GM12878 (cell line): ENCODE measurements around the gene CCRL2. TPM values are rescaled to one million over a fixed set of nuclear protein-coding genes. Genes with fewer than 3 reads are reported as not detected.

Source experiments
- ATAC-seq: fragments of 200-7000 bp; cut with Tn5 transposase; 3 replicates; pipeline ENCODE4 v1.9.1; 2020; ENCODE audit warnings: mild to moderate bottlenecking, moderate library complexity
- BruUV-seq: library from RNA; stranded (reverse); fragments of 400-500 nt; replicated peaks from 2 replicates; lab custom pipeline; 2021; lab: Mats Ljungman, UMichigan
- CTCF ChIA-PET: fragments of 300-600 bp; sonication (Branson Sonifier 250); formaldehyde crosslinking; extraction: SDS; loops from one replicate; lab custom pipeline; 2021; ENCODE audit warnings: inconsistent platforms; lab: Yijun Ruan, JAX
- POLR2A ChIA-PET: fragments of 350-600 bp; formaldehyde crosslinking; extraction: SDS; loops from one replicate; lab custom pipeline; 2021; ENCODE audit warnings: inconsistent platforms; lab: Charles Lee
- RAD21 ChIA-PET: fragments of 300-600 bp; sonication (Branson Sonifier 250); formaldehyde crosslinking; loops from one replicate; lab custom pipeline; 2023; ENCODE audit warnings: antibody characterized with exemption; ENCODE audit not compliant: unreplicated experiment; lab: Charles Lee
- SMC1A ChIA-PET: fragments of 300-600 bp; sonication (Branson Sonifier 250); formaldehyde crosslinking; loops from one replicate; lab custom pipeline; 2023; ENCODE audit not compliant: unreplicated experiment, uncharacterized antibody; lab: Charles Lee
- DNase-seq: peaks from one replicate; pipeline ENCODE4 v3.0.0-alpha.2; 2011; ENCODE audit warnings: low read depth, low spot score
- FAIRE-seq: peaks from 3 replicates; lab custom pipeline; 2011; peaks lifted over from hg19 to GRCh38; lab: Jason Lieb, UNC
- H2AFZ ChIP-seq: 2 replicates; pipeline ENCODE4 v1.6.0; 2011; ENCODE audit warnings: low read depth, low read length, control low read depth; ENCODE audit not compliant: control insufficient read depth
- H3K27ac ChIP-seq: 2 replicates; pipeline ENCODE4 v1.5.1; 2011; ENCODE audit warnings: control low read depth; ENCODE audit not compliant: control insufficient read depth, insufficient read depth
- H3K27me3 ChIP-seq, 2 experiments: replicated peaks in 1 of 2; 2 replicates each; pipeline versions ENCODE4 v1.6.0 to v1.6.1; 2011; ENCODE audit warnings: low read length in 1 of 2; ENCODE audit not compliant: control insufficient read depth in 2 of 2, insufficient read depth in 2 of 2
- H3K36me3 ChIP-seq, 2 experiments: 2 replicates each; pipeline ENCODE4 v1.5.1; 2011; ENCODE audit warnings: low read length in 1 of 2; ENCODE audit not compliant: control insufficient read depth in 2 of 2, insufficient read depth in 2 of 2
- H3K4me1 ChIP-seq: 2 replicates; pipeline ENCODE4 v1.6.1; 2011; ENCODE audit warnings: mild to moderate bottlenecking, low read length, moderate library complexity, mixed read lengths; ENCODE audit not compliant: control insufficient read depth, insufficient read depth
- H3K4me2 ChIP-seq: 2 replicates; pipeline ENCODE4 v1.6.0; 2011; ENCODE audit warnings: control low read depth; ENCODE audit not compliant: control insufficient read depth, insufficient read depth
- H3K4me3 ChIP-seq: fragments of 200-600 bp; sonication (generic); 2 replicates; pipeline ENCODE4 v1.5.1; 2016
- H3K79me2 ChIP-seq: 2 replicates; pipeline ENCODE4 v1.6.0; 2011; ENCODE audit warnings: low read length; ENCODE audit not compliant: control insufficient read depth, insufficient read depth
- H3K9ac ChIP-seq: 2 replicates; pipeline ENCODE4 v1.8.0; 2011; ENCODE audit warnings: low read length, control low read depth, mixed read lengths; ENCODE audit not compliant: control insufficient read depth, insufficient read depth
- H3K9me3 ChIP-seq: replicated peaks from 3 replicates; pipeline ENCODE4 v1.5.1; 2011; ENCODE audit warnings: mild to moderate bottlenecking, low read length; ENCODE audit not compliant: control insufficient read depth, insufficient read depth
- H4K20me1 ChIP-seq: 2 replicates; pipeline ENCODE4 v1.6.0; 2011; ENCODE audit not compliant: control insufficient read depth, insufficient read depth
- BCL11A ChIP-seq: IDR thresholded peaks from 2 replicates; pipeline ENCODE4 v1.6.1; 2011; ENCODE audit warnings: low read depth, low read length
- CREB1 ChIP-seq: IDR thresholded peaks from 2 replicates; pipeline ENCODE4 v1.6.1; 2012; ENCODE audit warnings: low read depth, mild to moderate bottlenecking, inconsistent platforms
- FOXM1 ChIP-seq: IDR thresholded peaks from 2 replicates; pipeline ENCODE4 v1.6.1; 2012; ENCODE audit warnings: low read depth, mild to moderate bottlenecking, inconsistent platforms, low read length, moderate library complexity
- IKZF1 ChIP-seq: fragments of 450-650 bp; conservative IDR thresholded peaks from 2 replicates; pipeline ENCODE4 v1.6.1; 2017; ENCODE audit warnings: antibody characterized with exemption, mild to moderate bottlenecking
- JUND ChIP-seq: IDR thresholded peaks from 2 replicates; pipeline ENCODE4 v1.6.1; 2012; ENCODE audit warnings: low read depth, mild to moderate bottlenecking, low read length, improper control_type of control experiment, moderate library complexity
- KAT2A ChIP-seq: conservative IDR thresholded peaks from 2 replicates; pipeline ENCODE4 v1.6.1; 2011; ENCODE audit warnings: low read depth, low read length; ENCODE audit not compliant: control insufficient read depth
- KDM1A ChIP-seq: fragments of 200-600 bp; sonication (generic); IDR thresholded peaks from 2 replicates; pipeline ENCODE4 v1.6.1; 2016; ENCODE audit warnings: borderline replicate concordance
- MLLT1 ChIP-seq: fragments of 450-650 bp; IDR thresholded peaks from 2 replicates; pipeline ENCODE4 v1.6.1; 2016; ENCODE audit warnings: mild to moderate bottlenecking
- MTA3 ChIP-seq: IDR thresholded peaks from 2 replicates; pipeline ENCODE4 v1.6.1; 2012; ENCODE audit warnings: low read length, inconsistent platforms, borderline replicate concordance
- MYB ChIP-seq: fragments of 150-350 bp; IDR thresholded peaks from 2 replicates; pipeline ENCODE4 v1.6.1; 2014; ENCODE audit warnings: mild to moderate bottlenecking, low read depth, low read length, borderline replicate concordance
- PKNOX1 ChIP-seq: fragments of 450-650 bp; IDR thresholded peaks from 2 replicates; pipeline ENCODE4 v1.6.1; 2016; ENCODE audit warnings: mild to moderate bottlenecking
- PML ChIP-seq: IDR thresholded peaks from 2 replicates; pipeline ENCODE4 v1.6.1; 2012; ENCODE audit warnings: low read length, inconsistent platforms
- POLR2A ChIP-seq: IDR thresholded peaks from 2 replicates; pipeline ENCODE4 v1.6.1; 2011; ENCODE audit warnings: low read depth, mild to moderate bottlenecking, low read length
- RELB ChIP-seq: fragments of 450-650 bp; IDR thresholded peaks from 2 replicates; pipeline ENCODE4 v1.6.1; 2017; ENCODE audit warnings: low read depth, mild to moderate bottlenecking, moderate library complexity
- SIN3A ChIP-seq: IDR thresholded peaks from 2 replicates; pipeline ENCODE4 v1.6.1; 2012; ENCODE audit warnings: low read depth, low read length, improper control_type of control experiment
- TCF7 ChIP-seq: IDR thresholded peaks from 2 replicates; pipeline ENCODE4 v1.6.1; 2014; ENCODE audit warnings: antibody characterized with exemption, borderline replicate concordance
- ZSCAN29 ChIP-seq: fragments of 450-650 bp; IDR thresholded peaks from 2 replicates; pipeline ENCODE4 v1.6.1; 2017; ENCODE audit warnings: mild to moderate bottlenecking, moderate library complexity
- WGBS: methylation state at CpG from one replicate; pipeline ENCODE4 v1.1.6; 2016; ENCODE audit warnings: low lambda C conversion rate; ENCODE audit not compliant: insufficient replicate concordance, insufficient coverage; ENCODE audit errors: missing lambda C conversion rate; 5-methylcytosine and 5-hydroxymethylcytosine counted together
- in situ Hi-C: fragments of 300-500 bp; cut with MboI; formaldehyde crosslinking; loops from 9 replicates; pipeline ENCODE4 v1.14.3; 2018; ENCODE audit warnings: mixed read lengths
- intact Hi-C: fragments of 100-400 bp; cut with micrococcal nuclease; formaldehyde crosslinking; loops from one replicate; pipeline ENCODE4 v1.14.2; 2022; ENCODE audit not compliant: unreplicated experiment
- polyA plus RNA-seq, 11 experiments: library from polyadenylated mRNA; depleted of rRNA in 4 of 11; unstranded in 6 of 11; stranded (reverse) in 5 of 11; fragments of >200 nt; fragmentation: Nextera tagmentation in 4 of 11; fragmentation: Illumina TruSeq in 1 of 11; extraction: Ambion mirVana in 4 of 11; extraction: Trizol in 1 of 11; gene quantifications; 1 replicate in 1 of 11; 2 replicates in 10 of 11; pipeline versions ENCODE4 v1.2.1 to v1.2.3, GENCODE V29; 2011 to 2016; ENCODE audit warnings: inconsistent platforms in 2 of 11, missing spikeins in 2 of 11, low read depth in 1 of 11
- total RNA-seq, 4 experiments: library from RNA; depleted of rRNA in 3 of 4; stranded (reverse); fragments of >200 nt in 3 of 4; fragmentation: Illumina TruSeq in 1 of 4; extraction: Trizol in 1 of 4; gene quantifications; 2 replicates each; pipeline versions ENCODE4 v1.2.1 to v1.2.3, GENCODE V29; 2013 to 2021
- TF ChIP-seq, protein P1 (sequence below): IDR thresholded peaks from 2 replicates; pipeline ENCODE4 v1.6.1; 2012; ENCODE audit warnings: low read depth, low read length, improper control_type of control experiment
- TF ChIP-seq, protein P2 (sequence below): IDR thresholded peaks from 2 replicates; pipeline ENCODE4 v1.6.1; 2011; ENCODE audit warnings: low read depth, low read length, improper control_type of control experiment, borderline replicate concordance
- TF ChIP-seq, protein P3 (sequence below): IDR thresholded peaks from 2 replicates; pipeline ENCODE4 v1.6.1; 2011; ENCODE audit warnings: low read depth, mild to moderate bottlenecking, low read length, moderate library complexity, borderline replicate concordance; ENCODE audit errors: extremely low read depth

CCRL2 gene
- total and polyA plus RNA-seq, 10 of the 15 experiments (the other 5 are each of a cell fraction or from before 2014, with no cell fraction given): 0.04 to 2.5 (median 1.8) TPM

GRCh38 chr3:46410669-46411068 lies 3.6 kb downstream of the CCRL2 start:
- CTCF ChIA-PET: no interaction called here
- DNase-seq (no peak), ATAC-seq (no peak), FAIRE-seq (no peak)
- H3K9me3 ChIP-seq: no peaks in the 10 kb centered on the region
- POLR2A ChIA-PET: no interaction called here
- intact Hi-C loops: no loop called here
- no peaks in the 10 kb centered on the region for H3K27me3 ChIP-seq
- no peaks in the 10 kb centered on the region for H3K79me2 ChIP-seq
- H3K4me2 ChIP-seq: no peak overlapping the region
- in situ Hi-C loops: no loop called here
- TF ChIP-seq MLLT1 (no peak), PML (no peak), IKZF1 (no peak), CREB1 (no peak), RELB (no peak), SIN3A (no peak), MTA3 (no peak), POLR2A (no peak), KAT2A (no peak), FOXM1 (no peak), BCL11A (no peak), MYB (no peak), ZSCAN29 (no peak), TCF7 (no peak), JUND (no peak), KDM1A (no peak), PKNOX1 (no peak)
- TF ChIP-seq, protein P1, sequence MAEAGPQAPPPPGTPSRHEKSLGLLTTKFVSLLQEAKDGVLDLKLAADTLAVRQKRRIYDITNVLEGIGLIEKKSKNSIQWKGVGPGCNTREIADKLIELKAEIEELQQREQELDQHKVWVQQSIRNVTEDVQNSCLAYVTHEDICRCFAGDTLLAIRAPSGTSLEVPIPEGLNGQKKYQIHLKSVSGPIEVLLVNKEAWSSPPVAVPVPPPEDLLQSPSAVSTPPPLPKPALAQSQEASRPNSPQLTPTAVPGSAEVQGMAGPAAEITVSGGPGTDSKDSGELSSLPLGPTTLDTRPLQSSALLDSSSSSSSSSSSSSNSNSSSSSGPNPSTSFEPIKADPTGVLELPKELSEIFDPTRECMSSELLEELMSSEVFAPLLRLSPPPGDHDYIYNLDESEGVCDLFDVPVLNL: no peak
- TF ChIP-seq, protein P2, sequence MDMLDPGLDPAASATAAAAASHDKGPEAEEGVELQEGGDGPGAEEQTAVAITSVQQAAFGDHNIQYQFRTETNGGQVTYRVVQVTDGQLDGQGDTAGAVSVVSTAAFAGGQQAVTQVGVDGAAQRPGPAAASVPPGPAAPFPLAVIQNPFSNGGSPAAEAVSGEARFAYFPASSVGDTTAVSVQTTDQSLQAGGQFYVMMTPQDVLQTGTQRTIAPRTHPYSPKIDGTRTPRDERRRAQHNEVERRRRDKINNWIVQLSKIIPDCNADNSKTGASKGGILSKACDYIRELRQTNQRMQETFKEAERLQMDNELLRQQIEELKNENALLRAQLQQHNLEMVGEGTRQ: no peak
- TF ChIP-seq, protein P3, sequence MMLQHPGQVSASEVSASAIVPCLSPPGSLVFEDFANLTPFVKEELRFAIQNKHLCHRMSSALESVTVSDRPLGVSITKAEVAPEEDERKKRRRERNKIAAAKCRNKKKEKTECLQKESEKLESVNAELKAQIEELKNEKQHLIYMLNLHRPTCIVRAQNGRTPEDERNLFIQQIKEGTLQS: no peak
- no peaks in the 10 kb centered on the region for H3K36me3 ChIP-seq
- H4K20me1 ChIP-seq: no peaks in the 10 kb centered on the region
- RAD21 ChIA-PET: no interaction called here
- no peak overlapping the region for H3K9ac ChIP-seq
- SMC1A ChIA-PET: interaction anchor here (1.3 kb wide), 1 partner anchor 32 kb away, joined by 3 read pairs; no protein-coding TSS in a partner anchor
- BruUV-seq: no TSS peak
- no peak overlapping the region for H3K4me3 ChIP-seq
- H3K27ac ChIP-seq: no peak overlapping the region
- WGBS: 80% methylated on average over 2 of the region's 2 CpGs
- H3K4me1 ChIP-seq: peaks cover 11% of the 10 kb centered on the region
- no peak overlapping the region for H2AFZ ChIP-seq
